Stimulated activated CD4-positive, alpha-beta T cell treated with anti-CD3 and anti-CD28 coated beads, TNF-alpha, amount 100 ng/mL, for 48 hours (primary cell): ENCODE data around the gene USF1.
A peak's percentile ranks its signal among the peaks of the same experiment; 100 is the strongest.
"Not testable (repeated sequence)": the region's sequence is repeated elsewhere in the genome, so short reads cannot be mapped to it uniquely, and the experiment has no call there.

ENCODE experiments used
- DNase-seq, 3 donors: peaks; one replicate each; pipeline ENCODE4 v3.0.0-alpha.2; 2020; ENCODE audit warnings: low read depth in 3 of 3

USF1 gene

GRCh38 chr1:161019751-161020495 lies 25.9 kb downstream of the USF1 start:
- no peak for DNase-seq

GRCh38 chr1:161019111-161019660 lies 26.6 kb downstream of the USF1 start:
- DNase-seq = not testable (repeated sequence)

- no peak for DNase-seq
Observed at GRCh38 chr1:161018631-161018930, 27.2 kb downstream of the USF1 start.

- no peak for DNase-seq
Observed at GRCh38 chr1:161017756-161018630, 27.8 kb downstream of the USF1 start.

DNA sequence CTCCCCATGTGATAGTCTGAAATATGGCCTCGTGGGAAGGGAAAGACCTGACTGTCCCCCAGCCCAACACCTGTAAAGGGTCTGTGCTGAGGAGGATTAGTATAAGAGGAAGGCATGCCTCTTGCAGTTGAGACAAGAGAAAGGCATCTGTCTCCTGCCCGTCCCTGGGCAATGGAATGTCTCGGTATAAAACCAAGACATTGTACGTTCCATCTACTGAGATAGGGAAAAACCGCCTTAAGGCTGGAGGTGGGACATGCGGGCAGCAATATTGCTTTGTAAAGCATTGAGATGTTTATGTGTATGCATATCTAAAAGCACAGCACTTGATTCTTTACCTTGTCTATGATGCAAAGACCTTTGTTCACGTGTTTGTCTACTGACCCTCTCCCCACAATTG lies 28.6 kb downstream of the USF1 start:
- not testable (repeated sequence) for DNase-seq

- not testable (repeated sequence) for DNase-seq
Observed at GRCh38 chr1:161016683-161017082, 29.1 kb downstream of the USF1 start.

GRCh38 chr1:161013488-161014230 lies 32.1 kb downstream of the USF1 start:
- DNase-seq = peak; percentile 49 to 63 (median 56)

DNA sequence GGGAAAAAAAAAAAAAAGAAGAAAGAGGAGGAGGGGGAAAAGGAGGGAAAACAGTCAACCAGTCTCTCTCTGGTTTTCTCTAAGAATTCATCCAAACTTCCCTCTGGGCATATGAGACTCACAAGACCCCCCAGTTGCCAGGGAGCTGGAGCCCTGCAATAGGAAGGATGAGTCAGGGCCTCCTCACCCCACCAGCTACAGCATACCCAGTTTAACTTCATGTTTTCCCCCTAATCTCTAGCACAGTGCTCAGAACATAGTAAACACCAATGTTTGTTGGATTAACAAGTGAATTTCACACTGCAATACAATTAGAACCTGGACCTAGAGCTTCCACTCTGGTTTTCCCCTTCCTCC lies 32.7 kb downstream of the USF1 start:
- no peak for DNase-seq

DNA sequence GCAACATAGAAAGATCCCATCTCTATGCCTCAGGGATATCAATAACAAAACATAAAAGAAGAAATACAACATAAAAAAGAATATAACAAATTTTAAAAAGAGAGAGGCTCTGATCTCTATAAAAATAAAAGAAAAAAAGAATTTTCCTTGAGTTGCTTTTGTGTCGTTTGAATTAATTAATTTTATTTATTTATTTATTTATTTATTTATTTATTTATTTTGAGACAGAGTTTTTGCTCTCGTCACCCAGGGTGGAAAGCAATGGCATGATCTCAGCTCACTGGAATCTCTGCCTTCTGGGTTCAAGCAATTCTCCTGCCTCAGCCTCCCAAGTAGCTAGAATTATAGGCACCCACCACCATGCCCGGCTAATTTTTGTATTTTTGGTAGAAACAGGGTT lies 33.4 kb downstream of the USF1 start:
- DNase-seq = no peak

- DNase-seq = no peak
Observed at GRCh38 chr1:161009602-161010211, 36.1 kb downstream of the USF1 start.

GRCh38 chr1:161008869-161009510 lies 36.8 kb downstream of the USF1 start:
- no peak for DNase-seq

DNA sequence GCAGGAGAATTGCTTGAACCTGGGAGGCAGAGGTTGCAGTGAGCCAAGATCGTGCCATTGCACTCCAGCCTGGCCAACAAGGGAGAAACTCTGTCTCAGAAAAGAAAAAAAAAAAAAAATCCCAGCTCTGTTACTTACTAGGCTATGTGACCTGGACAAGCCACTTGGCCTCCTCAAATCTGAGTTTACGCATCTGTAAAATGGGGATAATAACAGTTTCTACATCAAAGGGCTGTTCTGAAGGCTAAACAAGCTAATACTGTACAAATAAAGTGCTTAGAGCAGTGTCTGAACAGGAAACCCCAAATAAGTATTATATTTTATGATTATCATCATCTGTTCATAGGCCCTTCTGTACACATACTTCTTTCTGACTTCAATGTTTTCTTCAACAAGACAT lies 38.4 kb downstream of the USF1 start:
- DNase-seq = no peak

DNA sequence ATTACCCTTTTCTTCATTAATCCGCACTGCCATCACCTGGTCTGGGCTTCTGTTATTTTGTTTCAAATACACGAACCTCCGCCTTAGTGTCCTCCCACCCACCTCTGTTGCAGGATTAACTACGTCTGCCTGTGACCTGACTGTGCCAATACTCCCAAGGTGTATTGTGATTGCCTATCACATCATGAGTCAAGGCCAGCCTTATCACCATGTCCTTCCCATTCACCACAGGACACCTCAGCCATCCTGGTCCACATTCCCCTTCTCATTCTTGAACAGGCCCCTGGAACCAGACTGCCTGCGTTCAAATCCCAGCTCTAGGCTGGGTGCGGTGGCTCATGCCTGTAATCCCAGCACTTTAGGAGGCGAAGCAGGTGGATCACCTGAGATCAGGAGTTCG lies 39.2 kb downstream of the USF1 start:
- no peak for DNase-seq

DNA sequence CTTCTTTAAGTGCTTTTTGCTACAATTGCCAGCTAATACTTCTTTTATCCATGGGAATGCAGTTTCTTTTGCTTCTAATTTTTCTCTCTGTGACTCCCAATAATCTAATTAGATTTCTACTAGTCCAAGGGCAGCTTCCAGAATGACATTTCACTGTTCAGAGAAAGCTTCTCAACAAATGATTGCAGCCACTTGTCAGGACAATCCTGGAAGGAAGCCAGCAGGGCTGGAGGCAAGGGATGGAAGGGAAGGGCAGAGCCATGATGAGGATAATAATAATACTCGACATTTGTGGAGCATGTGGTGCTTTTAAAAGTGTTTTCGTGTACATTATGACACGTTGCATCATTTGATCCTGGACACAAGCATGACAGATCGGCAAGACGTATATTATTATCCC lies 44.3 kb downstream of the USF1 start:
- no peak for DNase-seq

- DNase-seq = no peak
Observed at GRCh38 chr1:161000736-161001480, 44.9 kb downstream of the USF1 start.

- no peak for DNase-seq
Observed at GRCh38 chr1:160999376-160999775, 46.4 kb downstream of the USF1 start.

GRCh38 chr1:160997323-160998038 lies 48.3 kb downstream of the USF1 start:
- no peak for DNase-seq

GRCh38 chr1:160996178-160996577 lies 49.6 kb downstream of the USF1 start:
- no peak for DNase-seq

GRCh38 chr1:160993544-160994193 lies 52.1 kb downstream of the USF1 start:
- no peak for DNase-seq
